A673 (cell line): ENCODE data around the gene FAM3B. TPM values are rescaled to one million over a fixed set of nuclear protein-coding genes. Genes with fewer than 3 reads are reported as not detected.

Experiments used
- BruUV-seq: library from RNA; stranded (reverse); fragments of 400-500 nt; replicated peaks from 2 replicates; lab custom pipeline; 2021; lab: Mats Ljungman, UMichigan
- CTCF ChIA-PET: fragments of 300-600 bp; sonication (Branson Sonifier 250); formaldehyde crosslinking; loops from one replicate; lab custom pipeline; 2022; ENCODE audit warnings: antibody characterized with exemption; lab: Charles Lee
- POLR2A ChIA-PET: fragments of 300-600 bp; sonication (Branson Sonifier 250); formaldehyde crosslinking; loops from one replicate; lab custom pipeline; 2022; ENCODE audit warnings: antibody characterized with exemption; ENCODE audit not compliant: low non-redundant PET; lab: Charles Lee
- DNase-seq: peaks from one replicate; pipeline ENCODE4 v3.0.0-alpha.2; 2015; ENCODE audit warnings: low spot score
- H3K27ac ChIP-seq: fragments of 200-600 bp; sonication (generic); 2 replicates; pipeline ENCODE4 v1.5.1; 2016; ENCODE audit warnings: mixed run types, low read depth, mild to moderate bottlenecking, mixed read lengths, antibody characterized with exemption, low read length; ENCODE audit not compliant: poor library complexity, severe bottlenecking
- H3K27me3 ChIP-seq: fragments of 200-600 bp; sonication (generic); replicated peaks from 2 replicates; pipeline ENCODE4 v1.6.1; 2017; ENCODE audit warnings: mixed run types, low read depth, mild to moderate bottlenecking, mixed read lengths, antibody characterized with exemption, low read length; ENCODE audit not compliant: insufficient read depth, poor library complexity
- H3K36me3 ChIP-seq: fragments of 200-600 bp; sonication (generic); 2 replicates; pipeline ENCODE4 v1.6.1; 2016; ENCODE audit warnings: mixed run types, mild to moderate bottlenecking, mixed read lengths, antibody characterized with exemption, low read length; ENCODE audit not compliant: insufficient read depth, poor library complexity, severe bottlenecking
- H3K4me1 ChIP-seq: fragments of 200-600 bp; sonication (generic); 2 replicates; pipeline ENCODE4 v1.6.1; 2017; ENCODE audit warnings: mixed run types, mild to moderate bottlenecking, mixed read lengths, antibody characterized with exemption, low read length; ENCODE audit not compliant: insufficient read depth, poor library complexity, severe bottlenecking
- H3K4me3 ChIP-seq: fragments of 200-600 bp; sonication (generic); 2 replicates; pipeline ENCODE4 v1.5.1; 2016; ENCODE audit warnings: low read depth, mixed run types, mild to moderate bottlenecking, mixed read lengths, low read length; ENCODE audit not compliant: poor library complexity, severe bottlenecking
- H3K9me3 ChIP-seq: fragments of 200-600 bp; sonication (generic); 2 replicates; pipeline ENCODE4 v1.6.1; 2016; ENCODE audit warnings: mixed run types, low read depth, mild to moderate bottlenecking, mixed read lengths, antibody characterized with exemption, low read length; ENCODE audit not compliant: poor library complexity, severe bottlenecking
- CTCF ChIP-seq: fragments of 300-800, 200-600 bp; sonication (generic); conservative IDR thresholded peaks from 2 replicates; pipeline ENCODE4 v1.5.1; 2017; ENCODE audit warnings: low read depth, mild to moderate bottlenecking, antibody characterized with exemption, low read length, moderate library complexity, mixed read lengths
- EZH2 ChIP-seq: fragments of 200-600 bp; sonication (generic); IDR thresholded peaks from 2 replicates; pipeline ENCODE4 v1.6.1; 2017; ENCODE audit warnings: borderline replicate concordance, low read depth, mild to moderate bottlenecking, mixed read lengths, antibody characterized with exemption, low read length; ENCODE audit not compliant: poor library complexity, severe bottlenecking
- intact Hi-C: fragments of 100-400 bp; cut with micrococcal nuclease; formaldehyde crosslinking; loops from one replicate; pipeline ENCODE4 v1.10.0; 2022; ENCODE audit not compliant: unreplicated experiment
- total RNA-seq: library from RNA; stranded (reverse); gene quantifications from 2 replicates; pipeline ENCODE4 v1.2.3, GENCODE V29; 2021

Gene FAM3B
- total RNA-seq, 1 experiment from 2014 or later: not detected

GRCh38 chr21:41321908-41322495 is 5.4 kb downstream of the FAM3B start:
- no peaks in the 10 kb centered on the region for H3K4me1 ChIP-seq
- H3K27ac ChIP-seq: no peak overlapping the region
- DNase-seq: no peak
- intact Hi-C loops: no loop called here
- no TSS peak for BruUV-seq
- POLR2A ChIA-PET: interaction anchor here (0.6 kb wide), 1 partner anchor 21 kb away, joined by 4 read pairs; no protein-coding TSS in a partner anchor
- CTCF ChIA-PET: no interaction called here
- peaks cover 10% of the 10 kb centered on the region for H3K27me3 ChIP-seq
- no peak overlapping the region for H3K4me3 ChIP-seq
- TF ChIP-seq EZH2 (no peak), CTCF (no peak)
- H3K9me3 ChIP-seq: no peaks in the 10 kb centered on the region
- H3K36me3 ChIP-seq: no peaks in the 10 kb centered on the region

GRCh38 chr21:41322496-41323382 is 6.1 kb downstream of the FAM3B start:
- BruUV-seq: no TSS peak
- ChIA-PET CTCF (no interaction called here), POLR2A (interaction anchor here (0.6 kb wide), 1 partner anchor 20 kb away, joined by 4 read pairs; no protein-coding TSS in a partner anchor)
- H3K27me3 ChIP-seq: peaks cover 2% of the 10 kb centered on the region
- H3K4me3 ChIP-seq: no peak overlapping the region
- no peaks in the 10 kb centered on the region for H3K9me3 ChIP-seq
- DNase-seq: no peak
- TF ChIP-seq EZH2 (no peak), CTCF (no peak)
- no peaks in the 10 kb centered on the region for H3K36me3 ChIP-seq
- intact Hi-C loops: no loop called here
- no peaks in the 10 kb centered on the region for H3K4me1 ChIP-seq
- H3K27ac ChIP-seq: no peak overlapping the region

- intact Hi-C loops: no loop called here
- POLR2A ChIA-PET: no interaction called here
- Histone ChIP-seq H3K4me1 (no peaks in the 10 kb centered on the region), H3K36me3 (no peaks in the 10 kb centered on the region), H3K27me3 (no peaks in the 10 kb centered on the region), H3K9me3 (no peaks in the 10 kb centered on the region), H3K4me3 (no peak overlapping the region), H3K27ac (no peak overlapping the region)
- no peak for DNase-seq
- CTCF ChIA-PET: no interaction called here
- no TSS peak for BruUV-seq
- TF ChIP-seq CTCF (no peak), EZH2 (no peak)
Measured at GRCh38 chr21:41325138-41325912, 8.7 kb downstream of the FAM3B start.
